HepG2 (cell line): ENCODE measurements around the gene GAL3ST2. TPM values are rescaled to one million over a fixed set of nuclear protein-coding genes. Genes with fewer than 3 reads are reported as not detected.

Experiments used
- DBP ChIP-seq: sonication (generic); formaldehyde crosslinking; IDR thresholded peaks from 2 replicates; pipeline ENCODE4 v1.4.0; 2020; ENCODE audit warnings: missing genetic modification reagents; ENCODE audit errors: not compliant biosample characterization
- SALL1 ChIP-seq: sonication (generic); formaldehyde crosslinking; IDR thresholded peaks from 2 replicates; pipeline ENCODE4 v1.8.0; 2022; ENCODE audit warnings: mild to moderate bottlenecking, missing genetic modification reagents
- TERF1 ChIP-seq: sonication (generic); formaldehyde crosslinking; IDR thresholded peaks from 2 replicates; pipeline ENCODE4 v1.8.0; 2022; ENCODE audit warnings: mild to moderate bottlenecking, missing genetic modification reagents, moderate library complexity
- ZNF124 ChIP-seq: sonication (generic); formaldehyde crosslinking; IDR thresholded peaks from 2 replicates; pipeline ENCODE4 v1.4.0; 2020; ENCODE audit warnings: missing genetic modification reagents
- ZNF234 ChIP-seq: sonication (generic); formaldehyde crosslinking; conservative IDR thresholded peaks from 2 replicates; pipeline ENCODE4 v1.5.1; 2020; ENCODE audit warnings: mild to moderate bottlenecking, missing genetic modification reagents
- ZNF317 ChIP-seq: sonication (generic); formaldehyde crosslinking; IDR thresholded peaks from 2 replicates; pipeline ENCODE4 v1.5.0; 2020; ENCODE audit warnings: mild to moderate bottlenecking, missing genetic modification reagents
- ZNF672 ChIP-seq: sonication (generic); formaldehyde crosslinking; IDR thresholded peaks from 2 replicates; pipeline ENCODE4 v1.8.1; 2022; ENCODE audit warnings: missing genetic modification reagents
- ZNF770 ChIP-seq: sonication (generic); formaldehyde crosslinking; IDR thresholded peaks from 2 replicates; pipeline ENCODE4 v1.5.0; 2020; ENCODE audit warnings: mild to moderate bottlenecking, missing genetic modification reagents
- ZSCAN22 ChIP-seq: sonication (generic); formaldehyde crosslinking; IDR thresholded peaks from 2 replicates; pipeline ENCODE4 v1.4.0; 2020; ENCODE audit warnings: mild to moderate bottlenecking, missing genetic modification reagents
- polyA plus RNA-seq, 8 experiments: library from polyadenylated mRNA; depleted of rRNA in 3 of 8; stranded (reverse) in 7 of 8; unstranded in 1 of 8; fragments of >200 nt; fragmentation: Illumina TruSeq in 4 of 8; extraction: Trizol in 4 of 8; gene quantifications; 2 replicates each; pipeline versions ENCODE4 v1.2.1 to v1.2.3, GENCODE V29; 2011 to 2016; ENCODE audit warnings: low read depth in 4 of 8, missing spikeins in 1 of 8, mixed read lengths in 1 of 8; ENCODE audit not compliant: insufficient read depth in 1 of 8
- total RNA-seq, 5 experiments: library from RNA; depleted of rRNA; stranded (reverse); fragments of >200 nt; fragmentation: Illumina TruSeq; extraction: Trizol; gene quantifications; 2 replicates each; pipeline ENCODE4 v1.2.3, GENCODE V29; 2016; ENCODE audit warnings: low read depth in 1 of 5
- TF ChIP-seq, protein P1 (sequence below): sonication (generic); formaldehyde crosslinking; IDR thresholded peaks from 2 replicates; pipeline ENCODE4; 2020; ENCODE audit warnings: missing genetic modification reagents, mild to moderate bottlenecking, borderline replicate concordance
- TF ChIP-seq, protein P2 (sequence below): sonication (generic); formaldehyde crosslinking; IDR thresholded peaks from 2 replicates; pipeline ENCODE4 v1.5.0; 2020; ENCODE audit warnings: missing genetic modification reagents
- TF ChIP-seq, protein P3 (sequence below): sonication (generic); formaldehyde crosslinking; conservative IDR thresholded peaks from 2 replicates; pipeline ENCODE4 v1.4.0; 2020; ENCODE audit warnings: missing genetic modification reagents
- TF ChIP-seq, protein P4 (sequence below): sonication (generic); formaldehyde crosslinking; IDR thresholded peaks from 2 replicates; pipeline ENCODE4 v1.4.0; 2020; ENCODE audit warnings: missing genetic modification reagents, mild to moderate bottlenecking, borderline replicate concordance

Gene GAL3ST2
- total and polyA plus RNA-seq, 2 of the 13 experiments (the other 11 are each of a cell fraction or from before 2014, with no cell fraction given) = 0.17 to 0.20 TPM

GRCh38 chr2:241773511-241774418 lies 2.9 kb upstream of the GAL3ST2 start (continued):
- TF ChIP-seq DBP (CRISPR knock-in tag) = no peak
- TF ChIP-seq, protein P1, sequence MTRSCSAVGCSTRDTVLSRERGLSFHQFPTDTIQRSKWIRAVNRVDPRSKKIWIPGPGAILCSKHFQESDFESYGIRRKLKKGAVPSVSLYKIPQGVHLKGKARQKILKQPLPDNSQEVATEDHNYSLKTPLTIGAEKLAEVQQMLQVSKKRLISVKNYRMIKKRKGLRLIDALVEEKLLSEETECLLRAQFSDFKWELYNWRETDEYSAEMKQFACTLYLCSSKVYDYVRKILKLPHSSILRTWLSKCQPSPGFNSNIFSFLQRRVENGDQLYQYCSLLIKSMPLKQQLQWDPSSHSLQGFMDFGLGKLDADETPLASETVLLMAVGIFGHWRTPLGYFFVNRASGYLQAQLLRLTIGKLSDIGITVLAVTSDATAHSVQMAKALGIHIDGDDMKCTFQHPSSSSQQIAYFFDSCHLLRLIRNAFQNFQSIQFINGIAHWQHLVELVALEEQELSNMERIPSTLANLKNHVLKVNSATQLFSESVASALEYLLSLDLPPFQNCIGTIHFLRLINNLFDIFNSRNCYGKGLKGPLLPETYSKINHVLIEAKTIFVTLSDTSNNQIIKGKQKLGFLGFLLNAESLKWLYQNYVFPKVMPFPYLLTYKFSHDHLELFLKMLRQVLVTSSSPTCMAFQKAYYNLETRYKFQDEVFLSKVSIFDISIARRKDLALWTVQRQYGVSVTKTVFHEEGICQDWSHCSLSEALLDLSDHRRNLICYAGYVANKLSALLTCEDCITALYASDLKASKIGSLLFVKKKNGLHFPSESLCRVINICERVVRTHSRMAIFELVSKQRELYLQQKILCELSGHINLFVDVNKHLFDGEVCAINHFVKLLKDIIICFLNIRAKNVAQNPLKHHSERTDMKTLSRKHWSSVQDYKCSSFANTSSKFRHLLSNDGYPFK = peak; percentile 30; the same call in 1 of the 2 replicates
- no peak for TF ChIP-seq ZNF124 (CRISPR knock-in tag)
- TF ChIP-seq, protein P2, sequence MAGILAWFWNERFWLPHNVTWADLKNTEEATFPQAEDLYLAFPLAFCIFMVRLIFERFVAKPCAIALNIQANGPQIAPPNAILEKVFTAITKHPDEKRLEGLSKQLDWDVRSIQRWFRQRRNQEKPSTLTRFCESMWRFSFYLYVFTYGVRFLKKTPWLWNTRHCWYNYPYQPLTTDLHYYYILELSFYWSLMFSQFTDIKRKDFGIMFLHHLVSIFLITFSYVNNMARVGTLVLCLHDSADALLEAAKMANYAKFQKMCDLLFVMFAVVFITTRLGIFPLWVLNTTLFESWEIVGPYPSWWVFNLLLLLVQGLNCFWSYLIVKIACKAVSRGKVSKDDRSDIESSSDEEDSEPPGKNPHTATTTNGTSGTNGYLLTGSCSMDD (CRISPR knock-in tag) = no peak
- no peak; the same call in 1 of the 2 replicates for TF ChIP-seq ZNF317 (CRISPR knock-in tag)
- peak; percentile 26; the same call in 1 of the 2 replicates for TF ChIP-seq TERF1 (CRISPR knock-in tag)
- no peak for TF ChIP-seq ZSCAN22
- peak; percentile 86 for TF ChIP-seq ZNF770
- peak; percentile 65 for TF ChIP-seq SALL1 (CRISPR knock-in tag)
- TF ChIP-seq ZNF234 = no peak; the same call in 1 of the 2 replicates
- TF ChIP-seq ZNF672 = no peak
- TF ChIP-seq, protein P3, sequence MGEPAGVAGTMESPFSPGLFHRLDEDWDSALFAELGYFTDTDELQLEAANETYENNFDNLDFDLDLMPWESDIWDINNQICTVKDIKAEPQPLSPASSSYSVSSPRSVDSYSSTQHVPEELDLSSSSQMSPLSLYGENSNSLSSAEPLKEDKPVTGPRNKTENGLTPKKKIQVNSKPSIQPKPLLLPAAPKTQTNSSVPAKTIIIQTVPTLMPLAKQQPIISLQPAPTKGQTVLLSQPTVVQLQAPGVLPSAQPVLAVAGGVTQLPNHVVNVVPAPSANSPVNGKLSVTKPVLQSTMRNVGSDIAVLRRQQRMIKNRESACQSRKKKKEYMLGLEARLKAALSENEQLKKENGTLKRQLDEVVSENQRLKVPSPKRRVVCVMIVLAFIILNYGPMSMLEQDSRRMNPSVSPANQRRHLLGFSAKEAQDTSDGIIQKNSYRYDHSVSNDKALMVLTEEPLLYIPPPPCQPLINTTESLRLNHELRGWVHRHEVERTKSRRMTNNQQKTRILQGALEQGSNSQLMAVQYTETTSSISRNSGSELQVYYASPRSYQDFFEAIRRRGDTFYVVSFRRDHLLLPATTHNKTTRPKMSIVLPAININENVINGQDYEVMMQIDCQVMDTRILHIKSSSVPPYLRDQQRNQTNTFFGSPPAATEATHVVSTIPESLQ (CRISPR knock-in tag) = no peak
- TF ChIP-seq, protein P4, sequence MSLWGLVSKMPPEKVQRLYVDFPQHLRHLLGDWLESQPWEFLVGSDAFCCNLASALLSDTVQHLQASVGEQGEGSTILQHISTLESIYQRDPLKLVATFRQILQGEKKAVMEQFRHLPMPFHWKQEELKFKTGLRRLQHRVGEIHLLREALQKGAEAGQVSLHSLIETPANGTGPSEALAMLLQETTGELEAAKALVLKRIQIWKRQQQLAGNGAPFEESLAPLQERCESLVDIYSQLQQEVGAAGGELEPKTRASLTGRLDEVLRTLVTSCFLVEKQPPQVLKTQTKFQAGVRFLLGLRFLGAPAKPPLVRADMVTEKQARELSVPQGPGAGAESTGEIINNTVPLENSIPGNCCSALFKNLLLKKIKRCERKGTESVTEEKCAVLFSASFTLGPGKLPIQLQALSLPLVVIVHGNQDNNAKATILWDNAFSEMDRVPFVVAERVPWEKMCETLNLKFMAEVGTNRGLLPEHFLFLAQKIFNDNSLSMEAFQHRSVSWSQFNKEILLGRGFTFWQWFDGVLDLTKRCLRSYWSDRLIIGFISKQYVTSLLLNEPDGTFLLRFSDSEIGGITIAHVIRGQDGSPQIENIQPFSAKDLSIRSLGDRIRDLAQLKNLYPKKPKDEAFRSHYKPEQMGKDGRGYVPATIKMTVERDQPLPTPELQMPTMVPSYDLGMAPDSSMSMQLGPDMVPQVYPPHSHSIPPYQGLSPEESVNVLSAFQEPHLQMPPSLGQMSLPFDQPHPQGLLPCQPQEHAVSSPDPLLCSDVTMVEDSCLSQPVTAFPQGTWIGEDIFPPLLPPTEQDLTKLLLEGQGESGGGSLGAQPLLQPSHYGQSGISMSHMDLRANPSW (CRISPR knock-in tag) = no peak; the same call in 1 of the 2 replicates
